Germinal center (tissue), 1 donor: ENCODE results near the gene CLCN7.
A peak's percentile ranks its signal among the peaks of the same experiment; 100 is the strongest.

ENCODE experiments used
- DNase-seq: peaks from one replicate; pipeline ENCODE4 v3.0.0; 2012; ENCODE audit warnings: mixed read lengths, low spot score

Gene CLCN7

GRCh38 chr16:1502092-1503004 lies 27.5 kb upstream of the CLCN7 start:
- DNase-seq: no peak

DNA sequence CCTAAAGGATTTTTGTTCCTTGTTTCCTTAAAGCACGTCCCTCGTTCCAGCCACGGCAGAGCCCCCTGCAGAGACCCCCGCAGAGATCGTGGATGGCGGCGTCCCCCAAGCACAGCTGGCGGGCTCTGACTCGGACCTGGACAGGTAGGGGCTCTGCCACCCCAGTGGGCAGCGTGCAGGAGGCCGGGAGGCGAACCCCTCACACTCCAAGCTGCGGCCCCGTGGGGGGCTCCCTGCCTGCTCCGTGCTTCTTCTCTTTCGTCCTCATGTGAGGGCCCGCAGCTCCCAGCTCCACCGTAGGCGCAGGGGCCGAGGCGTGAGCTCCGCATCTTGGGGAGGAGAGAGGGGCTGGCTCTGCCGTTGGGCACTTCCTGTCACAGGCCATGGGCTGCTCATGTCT lies 26.8 kb upstream of the CLCN7 start:
- no peak for DNase-seq

GRCh38 chr16:1500465-1501150 lies 25.8 kb upstream of the CLCN7 start:
- no peak for DNase-seq

DNA sequence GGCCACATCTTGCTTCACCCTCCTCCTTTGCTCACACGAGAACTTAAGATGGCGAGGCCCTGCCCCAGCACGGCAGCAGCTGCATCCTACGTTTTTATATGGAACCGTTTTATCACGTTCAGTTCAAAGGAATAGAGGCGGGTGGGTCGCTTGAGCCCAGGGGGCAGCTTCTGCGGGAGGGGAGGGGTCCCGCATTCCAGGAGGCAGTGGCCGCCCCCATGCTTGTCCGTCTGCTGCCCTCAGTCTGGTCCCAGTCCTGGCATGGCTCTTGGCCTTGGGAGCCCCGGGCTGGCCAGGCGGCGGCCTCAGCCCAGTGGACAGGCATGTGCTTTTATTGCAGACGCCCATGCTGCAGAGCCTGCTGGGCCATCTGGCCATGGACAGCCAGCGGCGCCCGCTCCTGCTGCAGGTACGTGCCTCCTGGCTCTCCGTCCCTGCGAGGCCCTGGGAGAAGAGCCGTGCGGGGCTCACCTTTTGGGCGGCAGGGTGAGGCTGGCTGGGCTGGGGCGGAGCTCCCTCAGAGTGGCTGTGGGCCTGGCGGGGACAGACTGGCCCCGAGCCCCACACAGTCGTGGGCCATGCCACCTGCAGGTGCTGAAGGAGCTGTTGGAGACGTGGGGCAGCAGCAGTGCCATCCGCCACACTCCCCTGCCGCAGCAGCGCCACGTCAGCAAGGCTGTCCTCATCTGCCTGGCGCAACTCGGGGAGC lies 25.1 kb upstream of the CLCN7 start:
- no peak for DNase-seq

GRCh38 chr16:1498899-1499676 lies 24.3 kb upstream of the CLCN7 start:
- no peak for DNase-seq

DNA sequence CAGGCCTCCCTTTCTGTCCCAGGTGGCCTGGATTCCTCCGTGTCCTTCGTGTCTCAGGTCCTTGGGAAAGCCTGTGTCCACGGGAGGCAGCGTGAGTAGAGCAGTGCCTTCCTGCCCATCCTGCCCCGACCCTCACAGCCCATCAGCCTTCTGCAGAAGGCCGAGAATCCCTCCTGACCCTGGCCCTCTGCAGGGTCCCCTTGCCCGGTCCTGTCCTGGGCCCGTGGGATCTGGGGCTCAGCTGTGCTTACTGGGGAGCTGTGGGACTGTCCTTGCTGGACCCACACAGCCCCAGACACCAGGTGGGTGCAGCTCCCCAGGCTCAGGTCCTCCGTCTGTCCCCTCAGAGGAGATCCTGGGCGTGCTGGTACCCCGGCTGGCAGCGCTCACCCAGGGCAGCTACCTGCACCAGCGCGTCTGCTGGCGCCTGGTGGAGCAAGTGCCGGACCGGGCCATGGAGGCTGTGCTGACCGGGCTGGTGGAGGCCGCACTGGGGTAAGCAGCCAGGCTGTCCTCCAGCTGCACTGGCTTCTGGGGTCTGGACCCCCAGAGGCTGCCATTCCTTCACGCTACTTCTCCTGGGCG lies 22.3 kb upstream of the CLCN7 start:
- no peak for DNase-seq

DNA sequence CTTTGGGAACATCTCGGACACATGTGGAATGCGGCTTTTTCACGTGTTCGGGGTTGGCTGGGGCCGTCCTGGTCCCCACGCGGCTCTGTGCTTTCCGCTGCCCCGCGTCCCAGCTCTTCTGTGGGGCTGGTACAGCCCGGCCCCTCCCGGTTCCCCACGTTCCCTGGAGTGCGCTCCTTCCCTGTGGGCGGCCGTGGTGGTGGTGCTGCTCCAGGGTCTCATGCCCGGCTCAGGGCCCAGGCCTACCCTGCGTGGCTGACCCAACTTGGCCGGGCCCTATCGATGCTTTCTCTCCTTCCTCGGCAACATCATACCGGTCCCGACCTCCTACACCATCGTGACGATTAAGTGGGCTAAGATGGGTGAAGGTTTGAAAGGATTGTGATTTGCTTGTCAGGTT lies 21.6 kb upstream of the CLCN7 start:
- DNase-seq: no peak

- no peak for DNase-seq
Observed at GRCh38 chr16:1495889-1496262, 21.0 kb upstream of the CLCN7 start.

GRCh38 chr16:1495211-1495888 lies 20.5 kb upstream of the CLCN7 start:
- no peak for DNase-seq

GRCh38 chr16:1494711-1495110 lies 19.9 kb upstream of the CLCN7 start:
- DNase-seq: no peak

DNA sequence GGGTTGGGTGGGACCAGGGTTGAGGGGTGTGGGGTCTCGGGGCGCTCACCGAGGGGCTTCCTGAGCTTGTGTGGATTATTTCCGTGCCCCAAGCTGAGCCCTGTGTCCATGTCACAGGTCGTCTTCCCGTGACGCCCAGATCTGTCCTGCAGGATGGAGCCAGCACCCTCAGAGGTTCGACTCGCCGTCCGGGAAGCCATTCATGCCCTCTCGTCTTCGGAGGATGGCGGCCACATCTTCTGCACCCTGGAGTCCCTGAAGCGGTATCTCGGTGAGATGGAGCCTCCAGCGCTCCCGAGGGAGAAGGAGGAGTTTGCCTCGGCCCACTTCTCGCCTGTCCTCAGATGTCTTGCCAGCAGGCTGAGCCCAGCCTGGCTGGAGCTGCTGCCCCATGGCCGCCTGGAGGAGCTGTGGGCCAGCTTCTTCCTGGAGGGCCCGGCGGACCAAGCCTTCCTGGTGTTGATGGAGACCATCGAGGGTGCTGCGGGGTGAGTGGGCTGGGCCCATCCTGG lies 19.4 kb upstream of the CLCN7 start:
- no peak for DNase-seq

GRCh38 chr16:1493746-1494094 lies 18.9 kb upstream of the CLCN7 start:
- no peak for DNase-seq

DNA sequence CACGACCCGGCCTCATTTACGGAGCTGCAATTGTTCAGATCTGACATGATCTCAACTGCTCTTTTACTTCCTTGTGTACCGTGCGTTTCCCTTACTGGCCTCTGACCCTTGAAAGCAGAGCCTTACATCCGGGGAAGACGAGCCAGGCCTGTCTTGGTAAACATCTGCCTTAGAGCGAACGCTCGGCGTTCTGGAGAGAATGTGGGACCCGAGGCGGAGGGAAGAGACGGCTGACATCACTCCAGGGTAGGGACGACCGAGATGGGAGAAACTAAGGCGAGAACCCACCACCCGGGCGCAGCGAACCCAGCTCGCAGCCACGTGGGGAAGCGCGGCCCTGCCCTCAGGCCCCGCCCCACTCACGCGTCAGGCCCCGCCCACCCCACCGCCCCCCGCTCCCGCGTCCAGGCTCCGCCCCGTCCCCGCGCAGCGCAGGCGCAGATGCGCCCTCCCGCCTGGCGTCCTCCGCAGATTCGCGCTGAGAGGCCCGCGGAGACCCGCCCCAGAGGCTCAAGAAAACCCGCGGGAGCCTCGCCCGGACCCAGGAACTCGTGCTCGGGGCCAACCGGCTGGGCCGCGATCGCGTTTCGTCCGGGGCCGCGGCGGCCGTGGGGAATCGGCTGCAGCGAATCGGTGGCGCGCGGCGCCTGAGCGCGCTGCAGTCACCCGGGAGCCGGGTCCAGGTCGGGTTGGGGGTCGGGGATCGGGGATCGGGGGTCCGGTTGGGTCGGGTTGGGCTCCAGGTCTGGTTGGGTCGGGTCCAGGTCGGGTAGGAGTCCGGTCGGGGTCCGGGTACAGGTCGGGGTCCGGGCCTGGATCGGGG lies 18.3 kb upstream of the CLCN7 start, which contains the start of gene TELO2:
Gene TELO2 (plus strand): TSS at position 438 of the 823 bp plus-strand sequence. CDS start 922 bp downstream, outside the sequence.
- peak; percentile 97 for DNase-seq

GRCh38 chr16:1492082-1492922 lies 17.5 kb upstream of the CLCN7 start:
- no peak for DNase-seq

GRCh38 chr16:1491327-1491726 lies 16.5 kb upstream of the CLCN7 start:
- no peak for DNase-seq

DNA sequence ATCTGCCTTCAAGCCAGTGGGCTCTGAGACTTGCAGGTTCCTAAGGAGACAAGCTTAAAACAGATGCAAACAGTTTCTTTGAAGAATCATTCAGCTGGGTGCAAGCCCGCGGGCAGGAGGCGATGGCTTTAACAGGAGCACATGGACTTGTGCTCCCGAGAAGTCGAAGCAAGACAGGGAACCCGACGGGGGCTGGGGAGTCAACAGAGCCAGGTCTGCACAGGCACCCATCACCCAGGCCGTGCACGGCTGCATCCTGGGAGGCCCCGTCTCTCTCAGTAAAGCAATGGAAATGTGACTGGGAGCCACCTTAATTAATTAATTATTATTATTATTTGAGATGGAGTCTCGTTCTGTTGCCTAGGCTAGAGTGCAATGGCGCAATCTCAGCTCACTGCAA lies 14.2 kb upstream of the CLCN7 start:
- DNase-seq: no peak

DNA sequence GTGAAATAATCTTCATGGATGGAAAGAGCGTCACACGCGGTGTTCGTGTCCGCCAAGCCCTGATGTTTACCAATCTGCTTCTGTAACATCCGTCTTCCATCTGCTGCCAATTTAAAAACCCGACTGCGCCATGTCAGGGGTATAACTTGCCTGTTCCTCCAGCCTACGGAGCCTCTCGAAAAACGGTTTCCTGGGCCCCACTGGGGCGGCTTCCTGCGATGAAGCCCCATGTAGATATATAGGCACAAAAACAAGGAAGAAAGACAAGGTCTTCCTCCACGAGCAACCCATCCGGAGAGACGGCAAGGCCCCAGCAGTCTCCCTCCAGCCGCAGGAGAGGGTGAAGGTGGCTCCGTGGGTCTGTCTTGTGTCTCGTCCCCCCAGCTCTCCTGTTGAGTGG lies 13.8 kb upstream of the CLCN7 start, which contains the start of gene PTX4:
Gene PTX4 (minus strand): TSS at position 326 of the 400 bp plus-strand sequence. CDS start 35 bp downstream, at position 291.
- DNase-seq: no peak

- no peak for DNase-seq
Observed at GRCh38 chr16:1488054-1488601, 13.3 kb upstream of the CLCN7 start.
